Body of pancreas (tissue), 4 donors: Measurements from ENCODE around the gene EREG. TPM values are rescaled to one million over a fixed set of nuclear protein-coding genes. Genes with fewer than 3 reads are reported as not detected.
"Not testable (repeated sequence)": the region's sequence is repeated elsewhere in the genome, so short reads cannot be mapped to it uniquely, and the experiment has no call there.

Experiments
- ATAC-seq: fragments of 150-250 bp; one replicate; pipeline ENCODE4 v1.9.1; 2016
- DNase-seq, 4 donors: peaks; one replicate each; pipeline ENCODE4 v3.0.0-alpha.2; 2019
- H3K27ac ChIP-seq, 4 donors: fragments of 200-600 bp; sonication (generic); 1 replicate in 3 of 4; 2 replicates in 1 of 4; pipeline versions ENCODE4 v1.5.1 to v1.6.1; 2016 to 2019; ENCODE audit warnings: mild to moderate bottlenecking in 1 of 4, mixed read lengths in 1 of 4, moderate library complexity in 1 of 4
- H3K27me3 ChIP-seq, 2 donors: fragments of 200-600 bp; sonication (generic); one replicate each; pipeline ENCODE4 v1.6.0; 2016; ENCODE audit warnings: mild to moderate bottlenecking in 1 of 2
- H3K36me3 ChIP-seq, 2 donors: fragments of 200-600 bp; sonication (generic); replicated peaks in 1 of 2; 2 replicates each; pipeline ENCODE4 v1.5.1; 2016; ENCODE audit warnings: low read depth in 2 of 2; ENCODE audit not compliant: insufficient read depth in 1 of 2
- H3K4me1 ChIP-seq: fragments of 200-600 bp; sonication (generic); one replicate; pipeline ENCODE4 v1.6.0; 2016
- H3K4me3 ChIP-seq, 2 donors: fragments of 200-600 bp; sonication (generic); 1 replicate in 1 of 2; 2 replicates in 1 of 2; pipeline ENCODE4 v1.5.1; 2016 to 2019
- H3K9me3 ChIP-seq, 3 donors: fragments of 200-600 bp; sonication (generic); 1 replicate in 2 of 3; 2 replicates in 1 of 3; pipeline ENCODE4 v1.5.1; 2016
- CTCF ChIP-seq, 7 experiments: fragments of 450-650 bp in 4 of 7; fragments of 200-600 bp in 3 of 7; sonication (generic) in 3 of 7; IDR thresholded peaks; one replicate each; pipeline ENCODE4 v1.5.1; 2016 to 2019; ENCODE audit warnings: antibody characterized with exemption in 7 of 7
- POLR2A ChIP-seq, 3 donors: fragments of 450-650 bp; IDR thresholded peaks; one replicate each; pipeline ENCODE4 v1.6.1; 2016; ENCODE audit warnings: antibody characterized with exemption in 3 of 3, mild to moderate bottlenecking in 2 of 3
- WGBS, 2 donors: methylation state at CpG; one replicate each; pipeline ENCODE4 v1.1.5; 2017; 5-methylcytosine and 5-hydroxymethylcytosine counted together
- intact Hi-C: fragments of 100-400 bp; cut with DNase I; formaldehyde crosslinking; loops from one replicate; pipeline ENCODE4 v1.15.1; 2023
- total RNA-seq, 2 donors: library from RNA; depleted of rRNA; stranded (reverse); fragments of >200 nt; gene quantifications; one replicate each; pipeline ENCODE4 v1.1.0, GENCODE V29; 2016

EREG gene
- total RNA-seq, 2 donors from 2014 or later, result not detected

- no peaks in the 10 kb centered on the region for H3K27me3 ChIP-seq
- H3K4me1 ChIP-seq, result no peaks in the 10 kb centered on the region
- no peak for DNase-seq
- no peak overlapping the region for H3K27ac ChIP-seq
- no peaks in the 10 kb centered on the region for H3K36me3 ChIP-seq
- intact Hi-C loops, result no loop called here
- H3K4me3 ChIP-seq, result no peak overlapping the region
- no peak for TF ChIP-seq POLR2A (IDR thresholded peaks at IDR 0.05)
- TF ChIP-seq CTCF (IDR thresholded peaks at IDR 0.05), result no peak
- H3K9me3 ChIP-seq, result no peaks in the 10 kb centered on the region
- 62 to 72% methylated on average over 5 of the region's 5 CpGs for WGBS, 2 donors
- ATAC-seq, result no peak
These were observed 29.5 kb upstream of the EREG start for GRCh38 chr4:74335341-74336021.

- intact Hi-C loops, result no loop called here
- DNase-seq, result peak in 1 of 4 donors; percentile 28
- Histone ChIP-seq H3K4me1 (no peaks in the 10 kb centered on the region), H3K4me3 (no peak overlapping the region), H3K27me3 (no peaks in the 10 kb centered on the region), H3K36me3 (no peaks in the 10 kb centered on the region), H3K27ac (no peak overlapping the region), H3K9me3 (peaks cover 0 to 3% (median 0%) of the 10 kb centered on the region in 3 donors)
- ATAC-seq, result no peak
- TF ChIP-seq POLR2A (IDR thresholded peaks at IDR 0.05) (no peak), CTCF (IDR thresholded peaks at IDR 0.05) (no peak)
- 64 to 80% methylated on average over 4 of the region's 4 CpGs for WGBS, 2 donors
These were observed 26.1 kb upstream of the EREG start for GRCh38 chr4:74338792-74339333.

- intact Hi-C loops, result no loop called here
- H3K27me3 ChIP-seq, result no peaks in the 10 kb centered on the region
- DNase-seq (no peak), ATAC-seq (no peak)
- H3K9me3 ChIP-seq, result peaks cover 0 to 8% (median 0%) of the 10 kb centered on the region in 3 donors
- H3K4me3 ChIP-seq, result no peak overlapping the region
- no peaks in the 10 kb centered on the region for H3K36me3 ChIP-seq
- H3K4me1 ChIP-seq, result no peaks in the 10 kb centered on the region
- no peak overlapping the region for H3K27ac ChIP-seq
- TF ChIP-seq CTCF (IDR thresholded peaks at IDR 0.05) (no peak), POLR2A (IDR thresholded peaks at IDR 0.05) (no peak)
These were observed 25.4 kb upstream of the EREG start for GRCh38 chr4:74339501-74339900.

- H3K4me3 ChIP-seq, H3K36me3 ChIP-seq, intact Hi-C loops, H3K4me1 ChIP-seq, ATAC-seq, H3K9me3 ChIP-seq, H3K27ac ChIP-seq, H3K27me3 ChIP-seq, DNase-seq: not testable (repeated sequence)
These were observed 24.5 kb upstream of the EREG start for GRCh38 chr4:74340421-74340820.

GRCh38 chr4:74344031-74344430, 20.9 kb upstream of the EREG start:
- H3K4me3 ChIP-seq, result no peak overlapping the region
- ATAC-seq, result no peak
- no peak overlapping the region for H3K27ac ChIP-seq
- intact Hi-C loops, result no loop called here
- no peak for DNase-seq
- peaks cover 0 to 8% (median 0%) of the 10 kb centered on the region in 3 donors for H3K9me3 ChIP-seq
- no peaks in the 10 kb centered on the region for H3K36me3 ChIP-seq
- no peaks in the 10 kb centered on the region for H3K27me3 ChIP-seq
- no peaks in the 10 kb centered on the region for H3K4me1 ChIP-seq
- TF ChIP-seq POLR2A (IDR thresholded peaks at IDR 0.05), result no peak
- no peak for TF ChIP-seq CTCF (IDR thresholded peaks at IDR 0.05)
- WGBS, 2 donors, result 57 to 83% methylated on average over 1 of the region's 1 CpG
